ENCODE measurements around the gene DCLK2.
"Not testable (repeated sequence)": the region's sequence is repeated elsewhere in the genome, so short reads cannot be mapped to it uniquely, and the experiment has no call there.

DCLK2 gene

DNA sequence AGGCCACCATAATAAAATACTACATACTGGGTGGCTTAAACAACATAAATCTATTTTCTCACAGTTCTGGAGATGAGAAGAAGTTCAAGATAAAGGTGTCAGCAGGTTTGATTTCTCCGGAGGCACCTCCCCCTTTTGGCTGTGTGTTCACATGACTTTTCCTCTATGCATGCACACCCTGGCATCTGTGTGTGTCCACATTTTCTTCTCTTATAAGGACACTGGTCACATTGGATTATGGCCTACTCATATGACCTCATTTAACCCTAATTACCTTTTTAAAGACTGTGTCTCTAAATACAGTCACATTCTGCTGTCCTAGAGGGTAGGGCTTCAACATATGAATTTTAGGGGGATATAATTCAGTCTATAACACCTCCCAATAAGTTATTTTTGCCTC, 79.8 kb downstream of the DCLK2 start:
- DNase-seq = no peak

GRCh38 chr4:150160473-150160872, 82.2 kb downstream of the DCLK2 start:
- DNase-seq = no peak

DNA sequence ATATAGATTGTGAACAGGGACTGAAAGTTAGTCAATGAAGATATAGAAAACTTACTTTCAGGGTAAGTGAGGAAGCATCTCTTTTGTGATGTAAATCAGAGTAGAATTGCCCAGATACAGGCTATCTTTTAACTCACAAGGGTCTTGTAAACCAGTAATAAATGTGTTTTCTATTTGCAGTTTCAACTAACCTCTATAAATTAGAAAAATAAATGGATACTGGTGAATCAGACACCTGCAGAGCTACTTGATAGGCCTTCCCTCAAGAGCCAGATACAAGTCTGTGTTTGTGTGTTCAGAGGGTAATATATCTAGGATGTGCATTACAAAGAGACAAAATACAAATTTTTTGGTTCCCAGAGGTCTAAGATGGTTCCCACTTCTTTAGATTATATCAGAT, 82.9 kb downstream of the DCLK2 start:
- no peak for DNase-seq

DNA sequence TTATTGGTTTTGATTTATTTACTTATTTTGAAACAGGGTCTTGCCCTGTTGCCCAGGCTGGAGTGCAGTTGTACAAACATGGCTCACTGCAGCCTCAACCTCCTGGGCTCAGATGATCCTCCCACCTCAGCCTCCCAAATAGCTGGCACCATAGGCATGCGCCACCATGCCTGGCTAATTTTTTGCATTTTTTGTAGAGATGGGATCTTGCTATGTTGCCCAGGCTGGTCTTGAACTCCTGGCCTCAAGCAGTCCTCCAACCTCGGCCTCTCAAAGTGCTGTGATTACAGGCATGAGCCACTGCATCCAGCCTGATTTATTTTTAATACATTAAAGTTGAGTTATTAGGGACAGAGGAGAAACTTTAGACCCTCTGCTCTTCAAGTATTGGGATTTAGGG, 83.8 kb downstream of the DCLK2 start:
- not testable (repeated sequence) for DNase-seq

DNA sequence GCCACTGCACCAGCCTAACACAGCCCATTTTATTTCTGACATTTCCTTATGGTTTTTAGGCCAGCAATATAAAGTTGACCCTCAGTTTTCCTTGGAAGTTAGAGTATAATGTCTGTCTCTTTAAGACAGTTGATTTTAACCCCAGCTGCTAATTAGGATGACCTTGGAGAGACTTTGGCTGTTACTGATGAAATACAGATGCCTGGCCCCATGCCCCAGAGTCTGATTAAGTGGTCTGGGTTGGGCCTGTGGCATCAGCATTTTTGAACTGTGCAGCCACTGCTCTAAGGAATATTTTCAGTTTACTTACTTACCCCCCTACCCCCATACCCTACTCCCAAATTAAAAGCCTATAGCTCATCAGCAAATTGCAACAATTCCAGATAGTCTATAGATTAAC, 85.8 kb downstream of the DCLK2 start:
- no peak for DNase-seq

DNA sequence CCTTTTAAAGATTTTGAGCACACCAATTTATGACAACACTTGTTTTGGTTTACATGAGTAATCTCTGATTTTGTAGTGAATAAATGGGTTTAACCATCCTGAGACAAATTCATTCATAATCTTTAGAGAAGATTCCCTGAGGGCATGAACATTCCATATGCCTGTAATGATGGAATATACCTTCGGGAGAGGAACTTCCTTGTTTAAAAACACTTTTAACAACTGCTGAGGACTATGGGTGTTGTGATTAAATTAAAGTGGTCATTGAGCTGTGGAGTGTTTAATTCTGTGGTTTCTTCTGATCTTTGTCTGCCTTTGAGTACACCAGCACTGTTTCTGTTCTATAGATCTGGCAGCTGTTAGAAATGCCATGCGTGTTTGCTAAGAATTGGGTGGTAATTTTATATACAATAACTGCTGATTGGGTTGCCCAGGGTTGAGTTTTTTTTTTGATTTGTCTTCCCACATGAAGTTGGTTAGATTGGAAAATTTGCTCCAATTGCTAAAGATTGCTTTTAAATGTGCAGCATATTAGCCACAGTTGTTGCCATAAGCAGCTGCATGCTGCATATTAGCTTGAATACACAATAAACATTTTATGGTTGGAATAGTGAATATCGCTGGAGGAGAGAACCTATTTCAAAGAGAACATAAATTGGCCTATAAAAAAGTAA, 86.8 kb downstream of the DCLK2 start:
- no peak for DNase-seq

- DNase-seq = no peak
Measured at GRCh38 chr4:150167054-150167453, 88.8 kb downstream of the DCLK2 start.

- no peak for DNase-seq
Measured at GRCh38 chr4:150173432-150173861, 95.2 kb downstream of the DCLK2 start.

- DNase-seq = no peak
Measured at GRCh38 chr4:150173982-150174398, 95.7 kb downstream of the DCLK2 start.

- DNase-seq = no peak
Measured at GRCh38 chr4:150176547-150176946, 98.3 kb downstream of the DCLK2 start.

DNA sequence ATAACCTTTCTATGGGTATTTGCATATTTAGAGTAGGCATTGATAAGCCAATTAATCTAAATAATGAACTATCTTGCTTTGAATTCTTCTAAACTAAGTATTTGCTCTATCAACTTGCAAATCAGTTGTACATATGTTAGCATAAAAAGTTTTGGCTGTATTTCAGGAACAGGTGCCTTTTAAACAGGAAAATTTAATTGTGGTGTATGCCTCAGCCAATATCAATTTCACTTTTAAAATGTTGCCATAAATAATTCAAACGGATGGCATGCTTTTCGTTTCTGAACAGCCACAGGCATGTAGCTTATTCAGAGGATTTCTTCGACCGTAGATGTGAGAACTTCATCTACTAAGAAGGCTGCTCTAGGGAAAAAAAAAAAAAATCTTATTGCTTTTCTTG, 99.9 kb downstream of the DCLK2 start:
- no peak for DNase-seq

DNA sequence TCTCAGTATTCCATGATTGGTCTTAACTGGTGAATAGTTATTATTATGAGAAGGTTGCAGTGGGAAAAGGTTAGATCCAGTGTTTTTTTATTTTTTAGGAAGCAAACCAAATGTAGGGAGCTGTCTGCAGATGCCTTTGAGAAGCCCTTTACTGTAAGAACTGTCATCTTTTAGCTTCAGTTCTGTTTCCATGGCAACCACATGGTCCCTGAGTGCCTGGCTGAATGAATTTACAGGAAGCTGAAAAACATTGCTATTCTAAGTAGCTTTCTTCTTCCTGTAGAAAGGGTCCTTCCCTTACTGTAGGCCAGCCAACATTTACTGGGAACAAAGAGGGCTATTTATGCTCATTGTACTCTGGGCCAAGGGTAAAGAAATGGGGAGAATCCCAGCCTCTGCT, 103.3 kb downstream of the DCLK2 start:
- DNase-seq = no peak

DNA sequence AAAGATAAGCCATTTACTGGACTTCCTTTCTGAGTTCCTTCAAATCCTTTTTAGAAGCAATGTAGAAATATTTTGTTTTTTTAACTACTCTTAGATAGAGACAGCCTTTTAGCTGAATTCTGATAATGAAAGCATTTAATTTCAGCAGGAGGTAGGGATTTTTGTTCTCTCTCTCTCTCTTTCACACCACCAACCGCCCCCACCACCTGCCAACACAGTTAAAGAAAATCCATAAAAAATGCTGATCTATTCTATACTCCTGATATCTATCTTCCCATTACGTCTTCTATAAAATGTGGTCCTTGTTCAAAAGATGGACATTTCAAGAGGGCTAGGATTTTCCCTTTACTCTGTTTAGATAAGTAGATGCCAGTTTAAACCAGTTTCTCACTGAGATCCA, 104.5 kb downstream of the DCLK2 start:
- DNase-seq = no peak

GRCh38 chr4:150185033-150185432, 106.8 kb downstream of the DCLK2 start:
- DNase-seq = not testable (repeated sequence)

DNA sequence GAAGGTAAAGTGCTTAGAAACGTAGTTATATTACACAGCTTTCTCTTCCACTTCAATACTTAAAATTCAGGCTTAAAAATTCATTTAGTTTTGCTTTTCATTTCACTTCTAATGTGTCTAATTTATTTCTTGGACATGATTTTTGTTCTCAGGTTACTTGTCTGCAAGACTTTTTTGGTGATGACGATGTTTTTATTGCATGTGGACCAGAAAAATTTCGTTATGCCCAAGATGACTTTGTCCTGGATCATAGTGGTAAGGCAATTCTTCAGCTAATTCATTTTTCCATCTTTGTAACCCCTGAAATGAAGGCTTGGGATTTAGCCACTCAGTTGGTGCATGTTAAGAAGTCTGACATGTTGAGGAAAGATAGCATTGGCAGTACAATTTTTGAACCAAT, 114.7 kb downstream of the DCLK2 start:
- DNase-seq = no peak

DNA sequence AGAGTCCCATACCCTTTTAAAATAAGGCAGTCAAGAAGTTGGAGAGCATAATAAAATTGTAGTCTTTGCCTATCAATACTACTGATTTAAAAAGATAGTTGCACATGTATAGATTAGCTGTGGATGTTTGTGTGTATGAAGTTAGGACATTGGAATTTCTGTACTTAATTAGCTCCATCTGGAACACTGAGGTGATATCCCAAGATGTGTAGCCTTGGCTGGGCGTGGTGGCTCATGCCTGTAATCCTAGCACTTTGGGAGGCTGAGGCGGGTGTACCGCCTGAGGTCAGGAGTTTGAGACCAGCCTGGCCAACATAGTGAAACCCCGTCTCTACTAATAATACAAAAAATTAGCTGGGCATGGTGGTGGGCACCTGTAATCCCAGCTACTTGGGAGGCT, 119.0 kb downstream of the DCLK2 start:
- not testable (repeated sequence) for DNase-seq

- DNase-seq = no peak
Measured at GRCh38 chr4:150199056-150199455, 120.8 kb downstream of the DCLK2 start.

- DNase-seq = no peak
Measured at GRCh38 chr4:150205016-150205415, 126.8 kb downstream of the DCLK2 start.

- DNase-seq = no peak
Measured at GRCh38 chr4:150206265-150206664, 128.0 kb downstream of the DCLK2 start.

- DNase-seq = no peak
Measured at GRCh38 chr4:150206954-150207353, 128.7 kb downstream of the DCLK2 start.

DNA sequence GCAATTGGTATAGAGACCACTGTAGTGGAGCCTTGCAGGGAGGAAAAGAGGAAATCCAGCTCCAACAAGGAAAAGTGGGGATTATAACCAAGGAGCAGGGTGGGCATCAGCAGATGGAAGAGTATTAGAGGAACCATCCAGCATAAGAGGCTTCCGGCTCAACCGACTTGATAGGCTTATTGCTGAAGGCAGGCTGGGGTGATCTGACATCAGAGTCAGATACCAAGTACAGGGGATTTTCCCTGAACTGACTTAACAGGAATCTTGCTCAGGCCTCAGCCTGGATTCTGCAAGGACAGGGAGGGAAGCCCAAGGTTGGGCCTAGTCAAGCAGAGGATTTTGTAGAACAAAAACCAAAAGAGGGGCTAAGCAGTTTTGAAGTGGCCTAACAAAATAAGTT, 129.6 kb downstream of the DCLK2 start:
- DNase-seq = no peak

DNA sequence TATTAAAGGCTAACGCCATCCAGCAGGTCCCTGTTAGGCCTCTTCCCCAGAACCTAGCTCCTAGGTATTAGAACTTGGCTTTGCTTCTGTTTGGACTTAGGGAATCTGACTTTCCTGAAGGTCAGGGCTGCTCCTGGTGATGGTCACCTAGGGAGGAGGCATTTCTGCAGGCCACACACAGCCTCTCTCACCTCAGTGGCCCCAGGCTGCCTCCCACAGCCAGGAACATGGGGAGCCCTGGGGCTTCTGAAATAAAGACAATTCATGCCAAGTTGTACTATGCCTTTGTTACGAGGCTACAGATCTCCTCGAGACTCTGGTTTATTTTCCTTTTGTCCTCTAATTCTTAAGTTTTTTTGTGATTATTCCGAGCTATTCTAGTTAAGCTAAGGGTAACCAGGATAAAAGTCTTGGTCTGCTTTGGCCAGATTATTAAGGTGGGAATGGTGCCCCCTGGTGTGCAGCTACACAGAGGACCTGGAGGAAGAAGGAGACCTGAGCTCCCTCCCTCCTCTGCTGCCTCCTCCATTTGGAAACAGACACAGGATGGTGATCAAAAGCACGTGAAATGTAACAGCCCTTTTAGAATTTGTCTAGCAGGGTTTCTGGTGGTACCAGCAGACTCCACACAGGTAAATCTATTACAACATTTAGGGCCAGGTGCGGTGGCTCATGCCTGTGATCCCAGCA, 131.0 kb downstream of the DCLK2 start:
- no peak for DNase-seq

DNA sequence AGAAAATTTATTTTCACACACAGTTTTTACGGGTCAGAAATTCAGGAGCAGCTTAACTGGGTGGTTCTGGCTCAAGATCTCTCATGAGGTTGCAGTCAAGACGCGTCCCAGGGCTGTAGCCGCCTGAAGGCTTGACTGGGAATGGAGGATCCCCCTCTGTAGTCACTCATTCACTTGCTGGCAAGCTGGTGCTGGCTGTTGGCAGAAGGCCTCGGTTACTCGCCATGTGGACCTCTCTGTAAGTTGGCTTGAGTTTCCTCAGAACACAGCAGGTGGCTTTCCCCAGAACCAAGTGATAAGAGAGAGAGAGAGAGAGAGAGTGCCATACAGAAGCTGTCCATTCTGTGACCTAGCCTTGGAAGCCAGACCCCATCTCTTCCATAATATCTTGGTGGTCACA, 132.8 kb downstream of the DCLK2 start:
- no peak for DNase-seq

DNA sequence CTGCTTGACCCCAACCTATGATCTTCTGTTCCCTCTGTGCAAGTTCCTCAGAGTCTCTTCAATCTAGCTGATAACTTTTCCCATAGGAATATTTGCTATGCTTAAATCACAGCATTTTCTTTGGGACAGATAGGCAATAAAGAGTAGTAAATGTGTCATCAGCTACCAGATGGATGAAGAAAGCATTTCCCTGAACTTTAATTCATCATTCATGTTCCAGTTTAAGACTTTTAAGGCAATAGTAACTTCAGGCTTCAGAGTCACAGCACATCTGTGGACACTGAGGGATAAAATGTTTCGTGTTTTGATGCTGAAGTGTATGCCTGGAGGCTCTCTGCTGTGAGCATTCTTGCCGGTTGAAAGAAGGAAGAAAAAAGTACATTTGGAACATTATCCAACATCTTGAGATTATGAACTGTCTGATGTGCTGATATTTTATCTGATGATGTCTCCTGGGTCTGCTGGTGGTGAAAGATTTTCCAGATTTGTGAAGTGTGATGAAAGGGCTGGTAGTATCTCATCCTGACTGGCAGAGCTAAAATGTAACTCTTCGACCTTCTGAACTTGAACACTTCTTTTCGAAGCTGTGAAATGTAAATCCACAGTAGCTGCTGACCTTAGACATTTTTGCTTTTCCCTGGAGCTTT, 133.7 kb downstream of the DCLK2 start:
- DNase-seq = no peak

Data from CD4-positive, alpha-beta T cell treated with Interleukin-4 for 4 hours (primary cell).